ENCODE measurements around the gene VAV2. TPM values are rescaled to one million over a fixed set of nuclear protein-coding genes. Genes with fewer than 3 reads are reported as not detected.

Gene VAV2
- total RNA-seq, 1 experiment from 2014 or later = 24.7 TPM

DNA sequence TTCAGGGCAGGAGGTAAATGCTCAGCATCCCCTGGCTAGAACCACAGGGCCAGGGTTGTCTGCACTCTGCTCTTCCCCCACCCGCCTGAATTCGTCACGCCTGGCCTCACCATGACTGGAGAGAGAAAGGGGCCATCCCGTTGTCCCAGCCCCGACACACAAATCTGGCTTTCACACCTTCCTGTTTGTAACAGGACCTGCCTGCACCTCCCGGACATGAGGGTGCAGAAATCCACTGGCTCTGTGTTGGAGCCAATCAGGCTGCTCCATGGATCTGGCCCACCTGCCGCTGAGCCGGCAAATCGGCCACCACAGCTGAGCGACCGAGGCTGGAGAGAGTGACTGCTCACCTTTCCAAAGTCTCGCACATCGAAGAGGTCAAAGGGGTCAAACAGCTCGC, 53.4 kb downstream of the VAV2 start:
- POLR2A ChIA-PET = interaction anchor here (0.6 kb wide), 1 partner anchor 62 kb away, joined by 4 read pairs; no protein-coding TSS in a partner anchor
- ATAC-seq (no peak), DNase-seq (ENCODE audit: low read depth, low spot score) (no peak)
- CTCF ChIA-PET = no interaction called here
- BruUV-seq (replicated peaks) = no TSS peak
- TF ChIP-seq TCF7L2 (IDR thresholded peaks at IDR 0.05; ENCODE audit: low read depth, low read length) = no peak
- Histone ChIP-seq H3K4me3 (ENCODE audit: low read depth in 2 of 2, low read length in 2 of 2) (no peak overlapping the region), H3K36me3 (ENCODE audit: control insufficient read depth, insufficient read depth, low read length) (no peaks in the 10 kb centered on the region), H3K4me1 (ENCODE audit: control insufficient read depth, insufficient read depth, low read length) (no peaks in the 10 kb centered on the region), H3K27me3 (ENCODE audit: control insufficient read depth, insufficient read depth, low read length) (no peaks in the 10 kb centered on the region), H3K9me3 (ENCODE audit: control insufficient read depth, insufficient read depth, low read depth, low read length) (no peaks in the 10 kb centered on the region), H3K27ac (ENCODE audit: low read length) (no peak overlapping the region)
- intact Hi-C loops (cut with micrococcal nuclease; ENCODE audit: unreplicated experiment) = no loop called here
- in situ Hi-C loops (cut with HindIII; ENCODE audit: low pct_unique_long_range_greater_than_20kb, low sequenced_read_pairs) = no loop called here

DNA sequence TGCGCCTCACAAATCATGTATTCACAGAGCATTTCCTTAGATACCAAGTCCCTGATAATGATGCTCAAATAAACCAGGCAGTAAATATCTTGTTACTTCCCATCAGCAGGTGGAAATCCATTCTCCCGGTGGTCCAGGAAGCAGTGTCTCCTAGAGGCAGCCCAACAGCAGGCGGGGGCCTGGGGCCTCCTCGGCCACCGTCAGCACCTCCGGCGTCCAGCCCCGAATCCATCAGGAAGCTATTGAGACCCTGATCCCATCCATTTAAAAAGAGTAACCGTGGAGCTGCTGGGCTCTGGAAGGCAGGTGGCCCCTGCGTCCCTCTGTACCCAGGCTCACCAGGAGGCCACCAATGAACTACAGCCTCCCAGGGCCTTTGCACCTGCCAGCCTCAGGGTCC, 54.0 kb downstream of the VAV2 start:
- Histone ChIP-seq H3K27me3 (ENCODE audit: control insufficient read depth, insufficient read depth, low read length) (no peaks in the 10 kb centered on the region), H3K27ac (ENCODE audit: low read length) (no peak overlapping the region), H3K36me3 (ENCODE audit: control insufficient read depth, insufficient read depth, low read length) (no peaks in the 10 kb centered on the region), H3K4me1 (ENCODE audit: control insufficient read depth, insufficient read depth, low read length) (no peaks in the 10 kb centered on the region), H3K4me3 (ENCODE audit: low read depth in 2 of 2, low read length in 2 of 2) (no peak overlapping the region), H3K9me3 (ENCODE audit: control insufficient read depth, insufficient read depth, low read depth, low read length) (no peaks in the 10 kb centered on the region)
- no peak for ATAC-seq
- POLR2A ChIA-PET = no interaction called here
- in situ Hi-C loops (cut with HindIII; ENCODE audit: low pct_unique_long_range_greater_than_20kb, low sequenced_read_pairs) (no loop called here), intact Hi-C loops (cut with micrococcal nuclease; ENCODE audit: unreplicated experiment) (no loop called here)
- CTCF ChIA-PET = no interaction called here
- no TSS peak for BruUV-seq (replicated peaks)
- TF ChIP-seq, protein P1, sequence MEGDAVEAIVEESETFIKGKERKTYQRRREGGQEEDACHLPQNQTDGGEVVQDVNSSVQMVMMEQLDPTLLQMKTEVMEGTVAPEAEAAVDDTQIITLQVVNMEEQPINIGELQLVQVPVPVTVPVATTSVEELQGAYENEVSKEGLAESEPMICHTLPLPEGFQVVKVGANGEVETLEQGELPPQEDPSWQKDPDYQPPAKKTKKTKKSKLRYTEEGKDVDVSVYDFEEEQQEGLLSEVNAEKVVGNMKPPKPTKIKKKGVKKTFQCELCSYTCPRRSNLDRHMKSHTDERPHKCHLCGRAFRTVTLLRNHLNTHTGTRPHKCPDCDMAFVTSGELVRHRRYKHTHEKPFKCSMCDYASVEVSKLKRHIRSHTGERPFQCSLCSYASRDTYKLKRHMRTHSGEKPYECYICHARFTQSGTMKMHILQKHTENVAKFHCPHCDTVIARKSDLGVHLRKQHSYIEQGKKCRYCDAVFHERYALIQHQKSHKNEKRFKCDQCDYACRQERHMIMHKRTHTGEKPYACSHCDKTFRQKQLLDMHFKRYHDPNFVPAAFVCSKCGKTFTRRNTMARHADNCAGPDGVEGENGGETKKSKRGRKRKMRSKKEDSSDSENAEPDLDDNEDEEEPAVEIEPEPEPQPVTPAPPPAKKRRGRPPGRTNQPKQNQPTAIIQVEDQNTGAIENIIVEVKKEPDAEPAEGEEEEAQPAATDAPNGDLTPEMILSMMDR (IDR thresholded peaks at IDR 0.05) = no peak
- TF ChIP-seq SIN3A (IDR thresholded peaks at IDR 0.05; ENCODE audit: borderline replicate concordance, insufficient read depth, low read depth, low read length) = no peak
- TF ChIP-seq POLR2AphosphoS5 (IDR thresholded peaks at IDR 0.05; ENCODE audit: low read depth, low read length) = no peak
- TF ChIP-seq TCF7L2 (IDR thresholded peaks at IDR 0.05; ENCODE audit: low read depth, low read length) = no peak
- TF ChIP-seq, protein P2, sequence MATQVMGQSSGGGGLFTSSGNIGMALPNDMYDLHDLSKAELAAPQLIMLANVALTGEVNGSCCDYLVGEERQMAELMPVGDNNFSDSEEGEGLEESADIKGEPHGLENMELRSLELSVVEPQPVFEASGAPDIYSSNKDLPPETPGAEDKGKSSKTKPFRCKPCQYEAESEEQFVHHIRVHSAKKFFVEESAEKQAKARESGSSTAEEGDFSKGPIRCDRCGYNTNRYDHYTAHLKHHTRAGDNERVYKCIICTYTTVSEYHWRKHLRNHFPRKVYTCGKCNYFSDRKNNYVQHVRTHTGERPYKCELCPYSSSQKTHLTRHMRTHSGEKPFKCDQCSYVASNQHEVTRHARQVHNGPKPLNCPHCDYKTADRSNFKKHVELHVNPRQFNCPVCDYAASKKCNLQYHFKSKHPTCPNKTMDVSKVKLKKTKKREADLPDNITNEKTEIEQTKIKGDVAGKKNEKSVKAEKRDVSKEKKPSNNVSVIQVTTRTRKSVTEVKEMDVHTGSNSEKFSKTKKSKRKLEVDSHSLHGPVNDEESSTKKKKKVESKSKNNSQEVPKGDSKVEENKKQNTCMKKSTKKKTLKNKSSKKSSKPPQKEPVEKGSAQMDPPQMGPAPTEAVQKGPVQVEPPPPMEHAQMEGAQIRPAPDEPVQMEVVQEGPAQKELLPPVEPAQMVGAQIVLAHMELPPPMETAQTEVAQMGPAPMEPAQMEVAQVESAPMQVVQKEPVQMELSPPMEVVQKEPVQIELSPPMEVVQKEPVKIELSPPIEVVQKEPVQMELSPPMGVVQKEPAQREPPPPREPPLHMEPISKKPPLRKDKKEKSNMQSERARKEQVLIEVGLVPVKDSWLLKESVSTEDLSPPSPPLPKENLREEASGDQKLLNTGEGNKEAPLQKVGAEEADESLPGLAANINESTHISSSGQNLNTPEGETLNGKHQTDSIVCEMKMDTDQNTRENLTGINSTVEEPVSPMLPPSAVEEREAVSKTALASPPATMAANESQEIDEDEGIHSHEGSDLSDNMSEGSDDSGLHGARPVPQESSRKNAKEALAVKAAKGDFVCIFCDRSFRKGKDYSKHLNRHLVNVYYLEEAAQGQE (IDR thresholded peaks at IDR 0.05; ENCODE audit: insufficient read depth in 1 of 2, low read depth in 2 of 2, low read length in 1 of 2) = no peak
- no peak for DNase-seq (ENCODE audit: low read depth, low spot score)

DNA sequence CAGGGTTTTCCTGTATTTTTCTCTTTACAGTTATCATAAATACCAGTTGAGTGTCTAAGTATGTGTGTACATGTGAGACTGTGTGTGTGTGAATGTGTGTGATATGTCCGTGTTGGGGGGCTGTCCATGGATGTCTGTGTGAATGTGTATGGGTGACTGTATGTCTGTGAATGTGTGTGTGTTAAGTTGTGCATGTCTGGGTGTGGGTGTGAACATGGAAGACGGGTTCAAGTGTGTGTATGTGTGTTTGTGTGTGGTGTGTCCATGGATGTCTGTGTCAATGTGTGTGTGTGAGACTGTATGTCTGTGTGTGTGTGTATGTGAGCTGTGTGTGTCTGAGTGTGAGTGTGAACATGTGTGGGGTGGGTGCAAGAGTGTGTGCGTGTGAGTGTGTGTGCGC, 55.0 kb downstream of the VAV2 start:
- intact Hi-C loops (cut with micrococcal nuclease; ENCODE audit: unreplicated experiment) = no loop called here
- TF ChIP-seq, protein P2 (IDR thresholded peaks at IDR 0.05; ENCODE audit: insufficient read depth in 1 of 2, low read depth in 2 of 2, low read length in 1 of 2) = no peak
- TF ChIP-seq, protein P1 (IDR thresholded peaks at IDR 0.05) = no peak
- TF ChIP-seq POLR2AphosphoS5 (IDR thresholded peaks at IDR 0.05; ENCODE audit: low read depth, low read length) (no peak), TCF7L2 (IDR thresholded peaks at IDR 0.05; ENCODE audit: low read depth, low read length) (no peak), SIN3A (IDR thresholded peaks at IDR 0.05; ENCODE audit: borderline replicate concordance, insufficient read depth, low read depth, low read length) (no peak)
- ATAC-seq (no peak), DNase-seq (ENCODE audit: low read depth, low spot score) (no peak)
- H3K36me3 ChIP-seq (ENCODE audit: control insufficient read depth, insufficient read depth, low read length) = no peaks in the 10 kb centered on the region
- H3K4me3 ChIP-seq (ENCODE audit: low read depth in 2 of 2, low read length in 2 of 2) = no peak overlapping the region
- in situ Hi-C loops (cut with HindIII; ENCODE audit: low pct_unique_long_range_greater_than_20kb, low sequenced_read_pairs) = no loop called here
- no peaks in the 10 kb centered on the region for H3K9me3 ChIP-seq (ENCODE audit: control insufficient read depth, insufficient read depth, low read depth, low read length)
- no peak overlapping the region for H3K27ac ChIP-seq (ENCODE audit: low read length)
- no peaks in the 10 kb centered on the region for H3K27me3 ChIP-seq (ENCODE audit: control insufficient read depth, insufficient read depth, low read length)
- no peaks in the 10 kb centered on the region for H3K4me1 ChIP-seq (ENCODE audit: control insufficient read depth, insufficient read depth, low read length)
- POLR2A ChIA-PET = no interaction called here
- CTCF ChIA-PET = no interaction called here
- BruUV-seq (replicated peaks) = no TSS peak
